IMR-90 (cell line): Measurements from ENCODE around the gene AQP1.

Source experiments
- BHLHE40 ChIP-seq: fragments of 150-350 bp; IDR thresholded peaks from 2 replicates; pipeline ENCODE4 v1.6.1; 2016; ENCODE audit warnings: mild to moderate bottlenecking, low read depth, low read length
- CEBPB ChIP-seq: IDR thresholded peaks from 2 replicates; pipeline ENCODE4 v1.6.1; 2012; ENCODE audit warnings: low read depth, low read length, improper control_type of control experiment
- MXI1 ChIP-seq: IDR thresholded peaks from 2 replicates; pipeline ENCODE4 v1.6.1; 2012; ENCODE audit warnings: low read depth, mild to moderate bottlenecking, low read length, moderate library complexity, borderline replicate concordance
- POLR2A ChIP-seq: IDR thresholded peaks from 2 replicates; pipeline ENCODE4 v1.6.1; 2012; ENCODE audit warnings: mild to moderate bottlenecking, low read depth, low read length
- RCOR1 ChIP-seq: IDR thresholded peaks from 2 replicates; pipeline ENCODE4 v1.6.1; 2012; ENCODE audit warnings: mild to moderate bottlenecking, low read length, improper control_type of control experiment; ENCODE audit not compliant: insufficient replicate concordance
- RFX5 ChIP-seq: IDR thresholded peaks from 2 replicates; pipeline ENCODE4 v1.8.0; 2012; ENCODE audit warnings: low read depth, mild to moderate bottlenecking, low read length, moderate library complexity
- SMC3 ChIP-seq: fragments of 150-350 bp; IDR thresholded peaks from 2 replicates; pipeline ENCODE4 v1.6.1; 2016; ENCODE audit warnings: low read depth, mild to moderate bottlenecking, antibody characterized with exemption, low read length, moderate library complexity
- TF ChIP-seq, protein P1 (sequence below): conservative IDR thresholded peaks from 2 replicates; pipeline ENCODE4 v1.5.1; 2012; ENCODE audit warnings: mild to moderate bottlenecking, low read depth, low read length, improper control_type of control experiment
- TF ChIP-seq, protein P2 (sequence below): fragments of 150-350 bp; IDR thresholded peaks from 2 replicates; pipeline ENCODE4 v1.6.1; 2016; ENCODE audit warnings: low read depth, mild to moderate bottlenecking, low read length, moderate library complexity, borderline replicate concordance
- TF ChIP-seq, protein P3 (sequence below): fragments of 150-350 bp; IDR thresholded peaks from 2 replicates; pipeline ENCODE4 v1.6.1; 2017; ENCODE audit warnings: mild to moderate bottlenecking, antibody characterized with exemption, low read length, low read depth

DNA sequence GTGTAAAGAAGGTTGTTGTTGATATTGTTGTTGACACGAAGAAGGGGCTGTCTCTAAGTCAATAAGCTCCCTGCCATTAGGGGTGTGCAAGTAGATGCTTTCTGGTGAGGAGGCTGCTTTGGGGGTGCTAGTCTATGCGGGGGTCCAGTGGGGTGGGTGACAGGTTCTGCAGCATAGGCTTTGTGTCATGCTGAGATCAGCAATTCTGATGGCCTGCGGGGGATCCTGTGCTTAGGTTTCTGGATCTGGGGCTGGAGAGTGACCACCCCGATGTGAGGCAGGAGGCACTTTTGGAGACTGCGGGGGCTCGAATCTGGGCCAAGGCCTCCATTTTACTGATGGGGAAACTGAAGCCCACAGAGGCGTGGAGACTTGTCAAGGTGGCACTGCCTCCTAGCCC is 5.1 kb downstream of the AQP1 start:
- TF ChIP-seq, protein P1, sequence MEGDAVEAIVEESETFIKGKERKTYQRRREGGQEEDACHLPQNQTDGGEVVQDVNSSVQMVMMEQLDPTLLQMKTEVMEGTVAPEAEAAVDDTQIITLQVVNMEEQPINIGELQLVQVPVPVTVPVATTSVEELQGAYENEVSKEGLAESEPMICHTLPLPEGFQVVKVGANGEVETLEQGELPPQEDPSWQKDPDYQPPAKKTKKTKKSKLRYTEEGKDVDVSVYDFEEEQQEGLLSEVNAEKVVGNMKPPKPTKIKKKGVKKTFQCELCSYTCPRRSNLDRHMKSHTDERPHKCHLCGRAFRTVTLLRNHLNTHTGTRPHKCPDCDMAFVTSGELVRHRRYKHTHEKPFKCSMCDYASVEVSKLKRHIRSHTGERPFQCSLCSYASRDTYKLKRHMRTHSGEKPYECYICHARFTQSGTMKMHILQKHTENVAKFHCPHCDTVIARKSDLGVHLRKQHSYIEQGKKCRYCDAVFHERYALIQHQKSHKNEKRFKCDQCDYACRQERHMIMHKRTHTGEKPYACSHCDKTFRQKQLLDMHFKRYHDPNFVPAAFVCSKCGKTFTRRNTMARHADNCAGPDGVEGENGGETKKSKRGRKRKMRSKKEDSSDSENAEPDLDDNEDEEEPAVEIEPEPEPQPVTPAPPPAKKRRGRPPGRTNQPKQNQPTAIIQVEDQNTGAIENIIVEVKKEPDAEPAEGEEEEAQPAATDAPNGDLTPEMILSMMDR: no peak
- TF ChIP-seq POLR2A (no peak), RCOR1 (no peak), BHLHE40 (no peak), SMC3 (no peak), CEBPB (no peak), MXI1 (no peak), RFX5 (no peak)
- TF ChIP-seq, protein P2, sequence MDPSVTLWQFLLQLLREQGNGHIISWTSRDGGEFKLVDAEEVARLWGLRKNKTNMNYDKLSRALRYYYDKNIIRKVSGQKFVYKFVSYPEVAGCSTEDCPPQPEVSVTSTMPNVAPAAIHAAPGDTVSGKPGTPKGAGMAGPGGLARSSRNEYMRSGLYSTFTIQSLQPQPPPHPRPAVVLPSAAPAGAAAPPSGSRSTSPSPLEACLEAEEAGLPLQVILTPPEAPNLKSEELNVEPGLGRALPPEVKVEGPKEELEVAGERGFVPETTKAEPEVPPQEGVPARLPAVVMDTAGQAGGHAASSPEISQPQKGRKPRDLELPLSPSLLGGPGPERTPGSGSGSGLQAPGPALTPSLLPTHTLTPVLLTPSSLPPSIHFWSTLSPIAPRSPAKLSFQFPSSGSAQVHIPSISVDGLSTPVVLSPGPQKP: no peak
- TF ChIP-seq, protein P3, sequence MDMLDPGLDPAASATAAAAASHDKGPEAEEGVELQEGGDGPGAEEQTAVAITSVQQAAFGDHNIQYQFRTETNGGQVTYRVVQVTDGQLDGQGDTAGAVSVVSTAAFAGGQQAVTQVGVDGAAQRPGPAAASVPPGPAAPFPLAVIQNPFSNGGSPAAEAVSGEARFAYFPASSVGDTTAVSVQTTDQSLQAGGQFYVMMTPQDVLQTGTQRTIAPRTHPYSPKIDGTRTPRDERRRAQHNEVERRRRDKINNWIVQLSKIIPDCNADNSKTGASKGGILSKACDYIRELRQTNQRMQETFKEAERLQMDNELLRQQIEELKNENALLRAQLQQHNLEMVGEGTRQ: no peak
